ENCODE results near the gene TMEM259. TPM values are rescaled to one million over a fixed set of nuclear protein-coding genes. Genes with fewer than 3 reads are reported as not detected.

The TMEM259 gene
- total and polyA plus RNA-seq, 2 of the 13 experiments (the other 11 are each of a cell fraction or from before 2014, with no cell fraction given): 64.7 to 164 TPM

DNA sequence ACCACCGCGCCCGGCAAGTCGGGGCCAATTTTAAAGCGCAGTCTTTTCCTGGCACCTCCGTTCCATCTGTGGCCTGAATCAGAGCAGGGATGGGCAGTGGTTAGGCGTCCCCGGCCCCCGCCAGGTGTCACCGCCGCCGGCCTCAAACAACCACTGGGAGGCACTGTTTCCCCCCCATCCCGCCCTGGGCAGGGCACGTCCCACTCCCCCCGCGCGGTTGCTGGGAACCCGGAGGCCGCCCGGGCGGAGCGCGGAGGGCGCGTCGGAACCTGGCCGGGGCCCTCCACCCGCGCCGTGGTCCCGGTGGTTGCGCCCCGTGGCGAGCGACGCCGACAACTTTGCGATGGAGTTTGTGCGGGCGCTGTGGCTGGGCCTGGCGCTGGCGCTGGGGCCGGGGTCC is 20.8 kb downstream of the TMEM259 start, which contains the start of gene GRIN3B (continued):
- TF ChIP-seq, protein P1, sequence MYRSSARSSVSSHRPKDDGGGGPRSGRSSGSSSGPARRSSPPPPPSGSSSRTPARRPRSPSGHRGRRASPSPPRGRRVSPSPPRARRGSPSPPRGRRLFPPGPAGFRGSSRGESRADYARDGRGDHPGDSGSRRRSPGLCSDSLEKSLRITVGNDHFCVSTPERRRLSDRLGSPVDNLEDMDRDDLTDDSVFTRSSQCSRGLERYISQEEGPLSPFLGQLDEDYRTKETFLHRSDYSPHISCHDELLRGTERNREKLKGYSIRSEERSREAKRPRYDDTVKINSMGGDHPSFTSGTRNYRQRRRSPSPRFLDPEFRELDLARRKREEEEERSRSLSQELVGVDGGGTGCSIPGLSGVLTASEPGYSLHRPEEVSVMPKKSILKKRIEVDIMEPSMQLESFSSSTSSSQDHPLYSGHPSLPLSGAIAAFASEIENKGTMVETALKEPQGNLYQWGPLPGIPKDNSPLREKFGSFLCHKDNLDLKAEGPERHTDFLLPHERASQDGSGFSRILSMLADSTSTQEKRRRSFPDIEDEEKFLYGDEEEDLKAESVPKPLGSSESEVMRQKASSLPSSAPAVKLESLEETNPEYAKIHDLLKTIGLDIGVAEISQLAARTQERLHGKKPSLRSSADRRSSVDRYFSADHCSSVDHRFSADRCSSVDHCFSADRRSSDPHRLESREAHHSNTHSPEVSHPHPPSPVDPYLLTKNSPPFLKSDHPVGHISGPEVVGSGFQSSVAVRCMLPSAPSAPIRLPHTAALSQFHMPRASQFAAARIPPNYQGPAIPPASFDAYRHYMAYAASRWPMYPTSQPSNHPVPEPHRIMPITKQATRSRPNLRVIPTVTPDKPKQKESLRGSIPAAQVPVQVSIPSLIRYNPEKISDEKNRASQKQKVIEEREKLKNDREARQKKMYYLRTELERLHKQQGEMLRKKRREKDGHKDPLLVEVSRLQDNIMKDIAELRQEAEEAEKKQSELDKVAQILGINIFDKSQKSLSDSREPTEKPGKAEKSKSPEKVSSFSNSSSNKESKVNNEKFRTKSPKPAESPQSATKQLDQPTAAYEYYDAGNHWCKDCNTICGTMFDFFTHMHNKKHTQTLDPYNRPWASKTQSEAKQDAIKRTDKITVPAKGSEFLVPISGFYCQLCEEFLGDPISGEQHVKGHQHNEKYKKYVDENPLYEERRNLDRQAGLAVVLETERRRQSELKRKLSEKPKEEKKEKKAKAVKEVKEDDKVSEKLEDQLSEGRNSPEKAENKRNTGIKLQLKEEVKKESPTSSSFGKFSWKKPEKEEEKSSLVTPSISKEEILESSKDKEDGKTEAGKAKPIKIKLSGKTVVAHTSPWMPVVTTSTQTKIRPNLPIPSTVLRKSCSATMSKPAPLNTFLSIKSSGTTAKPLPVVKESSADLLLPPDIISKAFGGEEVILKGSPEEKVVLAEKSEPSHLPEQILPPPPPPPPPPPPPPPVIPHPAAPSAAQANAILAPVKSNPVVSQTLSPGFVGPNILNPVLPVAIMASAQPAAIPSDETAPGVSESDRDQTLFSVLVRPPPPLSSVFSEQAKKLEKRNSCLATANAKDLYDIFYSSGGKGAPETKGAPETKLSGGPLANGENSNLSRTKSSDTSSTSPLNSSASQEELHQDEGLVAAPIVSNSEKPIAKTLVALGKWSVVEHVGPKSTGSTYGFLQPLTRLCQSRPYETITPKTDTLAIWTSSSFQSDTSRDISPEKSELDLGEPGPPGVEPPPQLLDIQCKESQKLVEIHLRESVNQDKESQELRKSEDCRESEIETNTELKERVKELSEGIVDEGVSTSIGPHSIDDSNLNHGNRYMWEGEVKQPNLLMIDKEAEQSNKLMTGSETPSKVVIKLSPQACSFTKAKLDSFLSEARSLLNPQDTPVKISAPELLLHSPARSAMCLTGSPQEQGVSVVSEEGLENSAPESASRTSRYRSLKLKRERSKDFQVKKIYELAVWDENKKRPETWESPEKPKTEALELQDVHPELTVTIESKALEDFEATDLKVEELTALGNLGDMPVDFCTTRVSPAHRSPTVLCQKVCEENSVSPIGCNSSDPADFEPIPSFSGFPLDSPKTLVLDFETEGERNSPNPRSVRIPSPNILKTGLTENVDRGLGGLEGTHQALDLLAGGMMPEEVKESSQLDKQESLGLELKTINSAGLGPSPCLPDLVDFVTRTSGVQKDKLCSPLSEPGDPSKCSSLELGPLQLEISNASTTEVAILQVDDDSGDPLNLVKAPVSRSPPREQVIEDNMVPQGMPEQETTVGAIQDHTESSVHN (CRISPR knock-in tag; IDR thresholded peaks at IDR 0.05): no peak
- no peak for TF ChIP-seq NFE2L1 (CRISPR knock-in tag; IDR thresholded peaks at IDR 0.05; ENCODE audit: borderline replicate concordance)
- TF ChIP-seq RFX5 (IDR thresholded peaks at IDR 0.05; ENCODE audit: low read depth, low read length): no peak
- TF ChIP-seq SIX4 (CRISPR knock-in tag; IDR thresholded peaks at IDR 0.05): no peak
- TF ChIP-seq MTF1 (CRISPR knock-in tag; IDR thresholded peaks at IDR 0.05): no peak
- TF ChIP-seq, protein P2, sequence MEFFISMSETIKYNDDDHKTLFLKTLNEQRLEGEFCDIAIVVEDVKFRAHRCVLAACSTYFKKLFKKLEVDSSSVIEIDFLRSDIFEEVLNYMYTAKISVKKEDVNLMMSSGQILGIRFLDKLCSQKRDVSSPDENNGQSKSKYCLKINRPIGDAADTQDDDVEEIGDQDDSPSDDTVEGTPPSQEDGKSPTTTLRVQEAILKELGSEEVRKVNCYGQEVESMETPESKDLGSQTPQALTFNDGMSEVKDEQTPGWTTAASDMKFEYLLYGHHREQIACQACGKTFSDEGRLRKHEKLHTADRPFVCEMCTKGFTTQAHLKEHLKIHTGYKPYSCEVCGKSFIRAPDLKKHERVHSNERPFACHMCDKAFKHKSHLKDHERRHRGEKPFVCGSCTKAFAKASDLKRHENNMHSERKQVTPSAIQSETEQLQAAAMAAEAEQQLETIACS (CRISPR knock-in tag; IDR thresholded peaks at IDR 0.05): no peak
- no peak for TF ChIP-seq CC2D1A (CRISPR knock-in tag; IDR thresholded peaks at IDR 0.05)
- TF ChIP-seq YY1 (IDR thresholded peaks at IDR 0.05; ENCODE audit: insufficient read depth, insufficient replicate concordance, low read depth, low read length): no peak
- TF ChIP-seq KDM2A (CRISPR knock-in tag; IDR thresholded peaks at IDR 0.05; ENCODE audit: borderline replicate concordance, low read depth): peak; percentile 45; the same call in 1 of the 2 replicates
- TF ChIP-seq, protein P3, sequence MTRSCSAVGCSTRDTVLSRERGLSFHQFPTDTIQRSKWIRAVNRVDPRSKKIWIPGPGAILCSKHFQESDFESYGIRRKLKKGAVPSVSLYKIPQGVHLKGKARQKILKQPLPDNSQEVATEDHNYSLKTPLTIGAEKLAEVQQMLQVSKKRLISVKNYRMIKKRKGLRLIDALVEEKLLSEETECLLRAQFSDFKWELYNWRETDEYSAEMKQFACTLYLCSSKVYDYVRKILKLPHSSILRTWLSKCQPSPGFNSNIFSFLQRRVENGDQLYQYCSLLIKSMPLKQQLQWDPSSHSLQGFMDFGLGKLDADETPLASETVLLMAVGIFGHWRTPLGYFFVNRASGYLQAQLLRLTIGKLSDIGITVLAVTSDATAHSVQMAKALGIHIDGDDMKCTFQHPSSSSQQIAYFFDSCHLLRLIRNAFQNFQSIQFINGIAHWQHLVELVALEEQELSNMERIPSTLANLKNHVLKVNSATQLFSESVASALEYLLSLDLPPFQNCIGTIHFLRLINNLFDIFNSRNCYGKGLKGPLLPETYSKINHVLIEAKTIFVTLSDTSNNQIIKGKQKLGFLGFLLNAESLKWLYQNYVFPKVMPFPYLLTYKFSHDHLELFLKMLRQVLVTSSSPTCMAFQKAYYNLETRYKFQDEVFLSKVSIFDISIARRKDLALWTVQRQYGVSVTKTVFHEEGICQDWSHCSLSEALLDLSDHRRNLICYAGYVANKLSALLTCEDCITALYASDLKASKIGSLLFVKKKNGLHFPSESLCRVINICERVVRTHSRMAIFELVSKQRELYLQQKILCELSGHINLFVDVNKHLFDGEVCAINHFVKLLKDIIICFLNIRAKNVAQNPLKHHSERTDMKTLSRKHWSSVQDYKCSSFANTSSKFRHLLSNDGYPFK (CRISPR knock-in tag; IDR thresholded peaks at IDR 0.05; ENCODE audit: borderline replicate concordance): no peak
- TF ChIP-seq ZBTB42 (CRISPR knock-in tag; IDR thresholded peaks at IDR 0.05): no peak
- TF ChIP-seq ZNF530 (CRISPR knock-in tag; IDR thresholded peaks at IDR 0.05; ENCODE audit: low read depth): no peak
- TF ChIP-seq ZNF644 (CRISPR knock-in tag; IDR thresholded peaks at IDR 0.05; ENCODE audit: low read depth): no peak
- TF ChIP-seq, protein P4, sequence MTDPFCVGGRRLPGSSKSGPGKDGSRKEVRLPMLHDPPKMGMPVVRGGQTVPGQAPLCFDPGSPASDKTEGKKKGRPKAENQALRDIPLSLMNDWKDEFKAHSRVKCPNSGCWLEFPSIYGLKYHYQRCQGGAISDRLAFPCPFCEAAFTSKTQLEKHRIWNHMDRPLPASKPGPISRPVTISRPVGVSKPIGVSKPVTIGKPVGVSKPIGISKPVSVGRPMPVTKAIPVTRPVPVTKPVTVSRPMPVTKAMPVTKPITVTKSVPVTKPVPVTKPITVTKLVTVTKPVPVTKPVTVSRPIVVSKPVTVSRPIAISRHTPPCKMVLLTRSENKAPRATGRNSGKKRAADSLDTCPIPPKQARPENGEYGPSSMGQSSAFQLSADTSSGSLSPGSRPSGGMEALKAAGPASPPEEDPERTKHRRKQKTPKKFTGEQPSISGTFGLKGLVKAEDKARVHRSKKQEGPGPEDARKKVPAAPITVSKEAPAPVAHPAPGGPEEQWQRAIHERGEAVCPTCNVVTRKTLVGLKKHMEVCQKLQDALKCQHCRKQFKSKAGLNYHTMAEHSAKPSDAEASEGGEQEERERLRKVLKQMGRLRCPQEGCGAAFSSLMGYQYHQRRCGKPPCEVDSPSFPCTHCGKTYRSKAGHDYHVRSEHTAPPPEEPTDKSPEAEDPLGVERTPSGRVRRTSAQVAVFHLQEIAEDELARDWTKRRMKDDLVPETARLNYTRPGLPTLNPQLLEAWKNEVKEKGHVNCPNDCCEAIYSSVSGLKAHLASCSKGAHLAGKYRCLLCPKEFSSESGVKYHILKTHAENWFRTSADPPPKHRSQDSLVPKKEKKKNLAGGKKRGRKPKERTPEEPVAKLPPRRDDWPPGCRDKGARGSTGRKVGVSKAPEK (CRISPR knock-in tag; IDR thresholded peaks at IDR 0.05; ENCODE audit: borderline replicate concordance): no peak
- no peak for TF ChIP-seq REL (CRISPR knock-in tag; conservative IDR thresholded peaks at IDR 0.05)
- no peak for TF ChIP-seq NFE2L2 (IDR thresholded peaks at IDR 0.05; ENCODE audit: low read length)

Data from HepG2 (cell line).